RWPE2 (cell line): ENCODE results near the gene UBL4B.

Source experiments
- ATAC-seq: fragments of 200-7000 bp; cut with Tn5 transposase; 3 replicates; pipeline ENCODE4 v1.9.1; 2021; ENCODE audit warnings: low read depth
- DNase-seq: peaks from one replicate; pipeline ENCODE4 v3.0.0-alpha.2; 2020; ENCODE audit warnings: low spot score
- H3K27ac ChIP-seq: fragments of 450-650 bp; 2 replicates; pipeline ENCODE4 v1.5.1; 2017; ENCODE audit warnings: mild to moderate bottlenecking; ENCODE audit not compliant: poor library complexity, severe bottlenecking
- H3K27me3 ChIP-seq: fragments of 250-450 bp; sonication (Bioruptor Pico); 2 replicates; pipeline ENCODE4 v1.5.1; 2021; ENCODE audit warnings: mild to moderate bottlenecking, moderate library complexity; ENCODE audit not compliant: insufficient read depth, poor library complexity, severe bottlenecking
- H3K36me3 ChIP-seq: fragments of 250-450 bp; sonication (Bioruptor Pico); 2 replicates; pipeline ENCODE4 v1.5.1; 2020; ENCODE audit warnings: low read depth, mild to moderate bottlenecking, moderate library complexity
- H3K4me1 ChIP-seq: fragments of 250-450 bp; sonication (Bioruptor Pico); 2 replicates; pipeline ENCODE4 v1.5.1; 2021; ENCODE audit warnings: mild to moderate bottlenecking, moderate library complexity; ENCODE audit not compliant: insufficient read depth, poor library complexity, severe bottlenecking
- H3K4me3 ChIP-seq: fragments of 250-450 bp; sonication (Bioruptor Pico); 2 replicates; pipeline ENCODE4 v1.5.1; 2021; ENCODE audit warnings: mild to moderate bottlenecking, moderate library complexity; ENCODE audit not compliant: severe bottlenecking
- H3K9me3 ChIP-seq: fragments of 250-450 bp; sonication (Bioruptor Pico); 2 replicates; pipeline ENCODE4 v1.5.1; 2021; ENCODE audit warnings: mild to moderate bottlenecking, moderate library complexity; ENCODE audit not compliant: severe bottlenecking
- TF ChIP-seq, protein P1 (sequence below): fragments of 450-650 bp; IDR thresholded peaks from one replicate; pipeline ENCODE4 v1.5.1; 2017; ENCODE audit warnings: mild to moderate bottlenecking, moderate library complexity; ENCODE audit not compliant: poor library complexity, severe bottlenecking

The UBL4B gene

DNA sequence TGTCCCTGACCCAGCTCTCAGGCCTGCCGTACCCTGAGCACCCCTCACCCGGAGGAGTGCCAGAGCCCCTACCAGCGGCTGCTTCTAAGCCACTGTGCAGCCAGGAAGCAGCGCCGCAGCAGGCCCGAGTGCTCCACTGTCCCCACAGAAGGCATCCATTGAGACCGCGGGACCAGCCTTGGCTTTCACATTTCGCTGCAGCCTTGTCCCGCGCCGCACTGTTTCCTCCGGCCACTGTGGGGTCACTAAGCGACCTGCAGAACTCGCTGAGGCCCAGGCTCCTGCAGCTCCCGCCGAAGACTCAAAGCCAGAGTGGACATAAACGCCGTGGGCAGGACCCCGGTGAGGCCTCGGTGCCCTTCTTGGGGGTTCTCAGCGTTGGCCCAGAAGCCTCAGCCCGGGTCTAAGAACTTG is 44.8 kb upstream of the UBL4B start:
- Histone ChIP-seq H3K36me3 (no peaks in the 10 kb centered on the region), H3K4me1 (no peaks in the 10 kb centered on the region), H3K27ac (no peak overlapping the region), H3K27me3 (peaks cover 52% of the 10 kb centered on the region), H3K4me3 (no peak overlapping the region), H3K9me3 (no peaks in the 10 kb centered on the region)
- no peak for ATAC-seq
- TF ChIP-seq, protein P1, sequence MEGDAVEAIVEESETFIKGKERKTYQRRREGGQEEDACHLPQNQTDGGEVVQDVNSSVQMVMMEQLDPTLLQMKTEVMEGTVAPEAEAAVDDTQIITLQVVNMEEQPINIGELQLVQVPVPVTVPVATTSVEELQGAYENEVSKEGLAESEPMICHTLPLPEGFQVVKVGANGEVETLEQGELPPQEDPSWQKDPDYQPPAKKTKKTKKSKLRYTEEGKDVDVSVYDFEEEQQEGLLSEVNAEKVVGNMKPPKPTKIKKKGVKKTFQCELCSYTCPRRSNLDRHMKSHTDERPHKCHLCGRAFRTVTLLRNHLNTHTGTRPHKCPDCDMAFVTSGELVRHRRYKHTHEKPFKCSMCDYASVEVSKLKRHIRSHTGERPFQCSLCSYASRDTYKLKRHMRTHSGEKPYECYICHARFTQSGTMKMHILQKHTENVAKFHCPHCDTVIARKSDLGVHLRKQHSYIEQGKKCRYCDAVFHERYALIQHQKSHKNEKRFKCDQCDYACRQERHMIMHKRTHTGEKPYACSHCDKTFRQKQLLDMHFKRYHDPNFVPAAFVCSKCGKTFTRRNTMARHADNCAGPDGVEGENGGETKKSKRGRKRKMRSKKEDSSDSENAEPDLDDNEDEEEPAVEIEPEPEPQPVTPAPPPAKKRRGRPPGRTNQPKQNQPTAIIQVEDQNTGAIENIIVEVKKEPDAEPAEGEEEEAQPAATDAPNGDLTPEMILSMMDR: no peak
- no peak for DNase-seq

DNA sequence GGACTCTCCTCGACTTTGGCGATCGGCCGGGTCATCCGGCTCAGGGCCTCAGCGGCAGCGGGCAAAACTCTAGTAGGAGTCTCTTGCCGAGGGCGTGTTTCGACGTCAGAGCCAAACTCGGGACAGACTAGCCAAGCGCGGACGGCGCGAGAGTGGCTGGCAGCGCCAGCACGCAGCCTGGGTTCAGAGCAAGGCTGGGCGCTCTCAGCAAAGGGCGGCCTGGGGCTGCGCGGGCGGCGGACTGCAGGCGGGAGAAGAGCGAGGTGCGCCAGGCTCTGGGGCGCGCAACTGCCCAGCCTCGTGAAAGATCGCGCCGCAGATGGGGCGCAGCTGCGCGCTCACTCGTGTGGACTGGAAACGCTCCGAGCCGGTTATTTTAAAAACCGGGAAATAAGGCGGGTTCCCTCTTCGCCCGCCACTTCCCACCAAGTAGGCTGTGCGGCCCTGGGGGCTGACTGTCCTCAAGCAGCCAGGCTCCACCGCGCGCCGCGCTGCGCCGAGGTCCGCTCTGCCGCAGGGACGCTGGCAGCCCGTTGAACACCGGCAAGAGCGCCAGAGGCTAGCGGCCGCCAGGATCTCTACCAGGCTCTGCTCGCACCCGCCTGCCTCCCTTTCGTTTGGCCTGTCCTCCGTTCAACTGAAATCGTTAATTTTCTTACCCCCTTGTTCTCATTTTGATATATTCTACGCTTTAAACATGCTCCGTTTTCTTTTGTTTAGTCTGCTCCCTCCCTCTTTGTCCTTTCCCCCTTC is 44.2 kb upstream of the UBL4B start:
- H3K4me1 ChIP-seq: no peaks in the 10 kb centered on the region
- no peak overlapping the region for H3K4me3 ChIP-seq
- no peak overlapping the region for H3K27ac ChIP-seq
- TF ChIP-seq, protein P1: no peak
- DNase-seq (no peak), ATAC-seq (no peak)
- H3K36me3 ChIP-seq: no peaks in the 10 kb centered on the region
- peaks cover 52% of the 10 kb centered on the region for H3K27me3 ChIP-seq
- no peaks in the 10 kb centered on the region for H3K9me3 ChIP-seq

DNA sequence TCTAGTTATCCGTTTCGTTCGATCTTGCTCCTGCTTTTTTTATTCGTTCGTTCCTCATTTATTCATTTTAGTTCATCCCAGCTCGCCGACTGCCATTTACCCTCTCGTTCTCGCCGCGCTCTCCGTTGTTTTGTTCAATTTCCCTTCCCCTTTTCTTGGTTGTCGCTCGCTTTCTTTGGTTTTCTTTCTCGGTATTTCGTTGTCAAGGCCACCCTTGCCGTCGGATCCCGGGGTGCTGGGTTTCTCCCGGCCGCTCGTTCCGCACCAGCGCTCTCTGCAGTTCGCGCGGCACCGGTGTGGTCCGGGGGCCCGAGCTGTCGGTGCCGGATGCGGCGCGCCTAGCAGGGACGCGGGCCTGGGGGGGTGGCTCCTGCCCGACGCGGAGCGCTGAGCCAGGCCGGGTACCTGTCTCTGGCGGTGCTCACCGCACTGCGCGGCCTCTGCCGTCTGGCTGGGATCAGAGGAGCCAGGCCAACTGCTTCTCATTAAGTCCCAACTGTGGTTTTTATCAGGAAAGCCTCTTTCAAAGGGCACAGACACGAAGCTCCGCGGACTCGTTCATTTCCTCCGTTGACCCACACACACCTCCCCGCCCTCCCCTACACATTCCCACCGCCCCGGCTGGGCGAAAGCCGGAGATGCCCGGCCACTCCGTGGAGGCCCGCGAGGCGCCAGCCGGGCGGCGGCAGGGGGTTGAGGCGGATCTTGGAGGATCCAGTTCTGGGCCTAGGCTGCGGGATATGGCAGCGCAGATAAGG is 43.4 kb upstream of the UBL4B start:
- Histone ChIP-seq H3K36me3 (no peaks in the 10 kb centered on the region), H3K4me3 (no peak overlapping the region), H3K27ac (no peak overlapping the region), H3K4me1 (no peaks in the 10 kb centered on the region), H3K27me3 (peaks cover 52% of the 10 kb centered on the region), H3K9me3 (no peaks in the 10 kb centered on the region)
- DNase-seq: no peak
- ATAC-seq: no peak
- TF ChIP-seq, protein P1: no peak

DNA sequence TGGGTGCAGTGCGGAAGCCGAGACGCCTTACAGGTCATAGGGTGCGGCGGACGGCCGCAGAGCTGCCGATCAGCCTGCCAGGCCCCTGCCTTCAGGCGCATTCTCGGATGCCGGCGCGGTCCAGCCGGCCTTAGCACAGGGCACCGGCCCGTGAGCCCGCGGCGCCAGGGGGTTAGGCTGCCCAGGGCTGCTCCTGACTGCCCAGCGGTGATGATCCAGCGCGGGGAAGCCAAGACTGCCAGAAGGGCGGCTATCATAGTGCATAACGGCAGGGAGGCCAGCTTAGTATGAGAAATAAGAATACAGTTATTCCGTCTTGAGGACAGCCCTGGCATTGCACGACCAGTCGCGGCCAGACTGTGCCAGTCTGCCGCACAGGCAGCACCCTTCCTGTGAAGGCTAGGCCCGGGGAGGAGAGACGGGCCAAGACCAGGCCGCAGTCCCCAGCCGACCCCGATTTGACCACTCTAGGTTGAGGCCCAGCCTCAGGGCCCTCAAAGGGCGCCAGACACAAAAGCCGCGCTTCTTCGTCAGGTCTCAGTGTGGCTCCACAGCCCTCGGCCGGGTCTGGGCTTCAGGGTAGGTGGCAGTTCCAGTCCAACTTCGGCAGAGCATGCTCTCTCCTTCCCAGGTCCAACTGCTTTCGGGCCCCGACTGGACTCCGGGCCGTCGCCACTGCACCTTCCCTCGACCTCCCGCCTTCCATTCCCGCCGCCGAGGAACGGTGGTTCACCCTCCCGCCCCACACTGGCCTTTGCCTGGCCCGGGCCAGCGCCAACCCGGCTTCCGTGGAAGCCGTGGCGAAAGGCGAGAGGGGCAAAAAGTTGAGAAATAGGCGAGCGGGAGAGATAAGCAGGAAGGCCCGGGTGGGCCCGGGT is 42.6 kb upstream of the UBL4B start:
- no peak overlapping the region for H3K27ac ChIP-seq
- H3K4me3 ChIP-seq: no peak overlapping the region
- no peaks in the 10 kb centered on the region for H3K36me3 ChIP-seq
- H3K9me3 ChIP-seq: no peaks in the 10 kb centered on the region
- TF ChIP-seq, protein P1: no peak
- H3K27me3 ChIP-seq: peaks cover 52% of the 10 kb centered on the region
- DNase-seq: no peak
- H3K4me1 ChIP-seq: no peaks in the 10 kb centered on the region
- ATAC-seq: no peak
